HepG2 (cell line): ENCODE results near the gene QPCT. TPM values are rescaled to one million over a fixed set of nuclear protein-coding genes. Genes with fewer than 3 reads are reported as not detected.
A peak's percentile ranks its signal among the peaks of the same experiment; 100 is the strongest.

Experiments
- ATAC-seq: fragments of 200-7000 bp; cut with Tn5 transposase; 3 replicates; pipeline ENCODE4 v1.9.1; 2020; ENCODE audit warnings: mild to moderate bottlenecking, moderate library complexity
- BruUV-seq: library from RNA; stranded (reverse); fragments of 400-500 nt; replicated peaks from 2 replicates; lab custom pipeline; 2021; lab: Mats Ljungman, UMichigan
- CTCF ChIA-PET: fragments of 300-600 bp; formaldehyde crosslinking; extraction: SDS; loops from one replicate; lab custom pipeline; 2021; ENCODE audit warnings: low total read pairs, inconsistent platforms, low intra/inter-chr PET ratio; lab: Yijun Ruan, JAX
- POLR2A ChIA-PET: fragments of 350-600 bp; sonication (Branson Sonifier 250); formaldehyde crosslinking; loops from one replicate; lab custom pipeline; 2020; ENCODE audit warnings: antibody characterized with exemption, inconsistent platforms; lab: Yijun Ruan, JAX
- DNase-seq: peaks from one replicate; pipeline ENCODE4 v3.0.0-alpha.2; 2015; ENCODE audit warnings: low spot score
- FAIRE-seq: peaks from 3 replicates; lab custom pipeline; 2011; peaks lifted over from hg19 to GRCh38; lab: Jason Lieb, UNC
- H2AFZ ChIP-seq: one replicate; pipeline ENCODE4 v1.6.1; 2011; ENCODE audit warnings: low read length, inconsistent platforms
- H3K27ac ChIP-seq: fragments of 300-600 bp; 3 replicates; pipeline ENCODE4 v1.8.0; 2011; ENCODE audit warnings: mixed run types, mild to moderate bottlenecking, mixed read lengths, low read length, inconsistent platforms; ENCODE audit not compliant: insufficient read depth; ENCODE audit errors: extremely low read length
- H3K27me3 ChIP-seq, 2 experiments: fragments of 200-600 bp in 1 of 2; 2 replicates in 1 of 2; 3 replicates in 1 of 2; pipeline versions ENCODE4 v1.6.0 to v1.8.0; 2011; ENCODE audit warnings: low read length in 2 of 2, mild to moderate bottlenecking in 2 of 2, moderate library complexity in 2 of 2, inconsistent platforms in 1 of 2; ENCODE audit not compliant: insufficient read depth in 2 of 2, control insufficient read depth in 1 of 2
- H3K36me3 ChIP-seq, 2 experiments: fragments of 200-600 bp in 1 of 2; replicated peaks in 1 of 2; 2 replicates in 1 of 2; 3 replicates in 1 of 2; pipeline versions ENCODE4 v1.5.1 to v1.8.0; 2011; ENCODE audit warnings: low read length in 2 of 2, inconsistent platforms in 1 of 2; ENCODE audit not compliant: insufficient read depth in 2 of 2, control insufficient read depth in 1 of 2
- H3K4me1 ChIP-seq: 2 replicates; pipeline ENCODE4 v1.5.1; 2012; ENCODE audit warnings: low read length, inconsistent platforms; ENCODE audit not compliant: insufficient read depth
- H3K4me2 ChIP-seq: 2 replicates; pipeline ENCODE4 v1.6.0; 2011; ENCODE audit warnings: low read depth, low read length, inconsistent platforms
- H3K4me3 ChIP-seq, 3 experiments: fragments of 200-600 bp in 1 of 3; sonication (generic), shearing (Covaris generic) in 1 of 3; replicated peaks in 1 of 3; 2 replicates each; pipeline ENCODE4 v1.5.1; 2011 to 2016; ENCODE audit warnings: low read length in 3 of 3, inconsistent platforms in 2 of 3, low read depth in 2 of 3, mild to moderate bottlenecking in 2 of 3, control low read depth in 1 of 3, mixed read lengths in 1 of 3; ENCODE audit not compliant: insufficient read depth in 1 of 3
- H3K79me2 ChIP-seq: one replicate; pipeline ENCODE4 v1.6.1; 2011; ENCODE audit warnings: low read length, inconsistent platforms; ENCODE audit not compliant: insufficient read depth
- H3K9ac ChIP-seq: 2 replicates; pipeline ENCODE4 v1.6.0; 2011; ENCODE audit warnings: mild to moderate bottlenecking, low read depth, low read length, inconsistent platforms; ENCODE audit not compliant: insufficient read depth
- H3K9me3 ChIP-seq: 2 replicates; pipeline ENCODE4 v1.5.1; 2012; ENCODE audit warnings: mild to moderate bottlenecking, low read length
- H4K20me1 ChIP-seq: 2 replicates; pipeline ENCODE4 v1.6.0; 2011; ENCODE audit warnings: inconsistent platforms, mild to moderate bottlenecking, low read length, moderate library complexity; ENCODE audit not compliant: insufficient read depth
- AGO2 ChIP-seq: fragments of 200-400 bp; formaldehyde crosslinking; optimal IDR thresholded peaks from 2 replicates; pipeline ENCODE3; 2017; ENCODE audit warnings: mild to moderate bottlenecking, low read depth, low read length, moderate library complexity
- GATAD1 ChIP-seq: IDR thresholded peaks from 2 replicates; pipeline ENCODE4 v1.6.1; 2016; ENCODE audit warnings: missing genetic modification reagents, missing compliant biosample characterization
- HNRNPL ChIP-seq: fragments of 200-400 bp; formaldehyde crosslinking; IDR thresholded peaks from 2 replicates; pipeline ENCODE4 v1.6.1; 2017; ENCODE audit warnings: mild to moderate bottlenecking, low read depth, low read length
- JUNB ChIP-seq: sonication (generic); formaldehyde crosslinking; IDR thresholded peaks from 2 replicates; pipeline ENCODE4 v1.8.0; 2022; ENCODE audit warnings: missing genetic modification reagents, mild to moderate bottlenecking, borderline replicate concordance
- PRDM10 ChIP-seq: sonication (generic); formaldehyde crosslinking; IDR thresholded peaks from 2 replicates; pipeline ENCODE4 v1.4.0; 2020; ENCODE audit warnings: low read depth, missing genetic modification reagents
- SOX6 ChIP-seq, 2 experiments: fragments of 450-650 bp in 1 of 2; sonication (generic) in 1 of 2; formaldehyde crosslinking in 1 of 2; IDR thresholded peaks; 2 replicates each; pipeline versions ENCODE4 v1.4.0 to v1.6.1; 2017 to 2020; ENCODE audit warnings: antibody characterized with exemption in 1 of 2, mild to moderate bottlenecking in 1 of 2, missing genetic modification reagents in 1 of 2
- ZNF350 ChIP-seq: sonication (generic); formaldehyde crosslinking; IDR thresholded peaks from 2 replicates; pipeline ENCODE4 v1.4.0; 2020; ENCODE audit warnings: mild to moderate bottlenecking, low read depth, missing genetic modification reagents, borderline replicate concordance
- ZNF570 ChIP-seq: sonication (generic); formaldehyde crosslinking; IDR thresholded peaks from 2 replicates; pipeline ENCODE4 v1.4.0; 2020; ENCODE audit warnings: mild to moderate bottlenecking, missing genetic modification reagents, borderline replicate concordance
- ZNF652 ChIP-seq: IDR thresholded peaks from 2 replicates; pipeline ENCODE4 v1.6.1; 2016; ENCODE audit warnings: low read depth, borderline replicate concordance
- WGBS: methylation state at CpG from one replicate; pipeline ENCODE4 v1.1.6; 2017; ENCODE audit warnings: low lambda C conversion rate; 5-methylcytosine and 5-hydroxymethylcytosine counted together
- in situ Hi-C: cut with HindIII; loops from 2 replicates; pipeline ENCODE4 v1.10.0; 2017; ENCODE audit warnings: low pct_unique_long_range_greater_than_20kb; ENCODE audit not compliant: extremely low pct_ligation_motif_present
- intact Hi-C: fragments of 100-400 bp; cut with micrococcal nuclease; formaldehyde crosslinking; loops from one replicate; pipeline ENCODE4 v1.10.0; 2022; ENCODE audit not compliant: unreplicated experiment
- polyA plus RNA-seq, 8 experiments: library from polyadenylated mRNA; depleted of rRNA in 3 of 8; stranded (reverse) in 7 of 8; unstranded in 1 of 8; fragments of >200 nt; fragmentation: Illumina TruSeq in 4 of 8; extraction: Trizol in 4 of 8; gene quantifications; 2 replicates each; pipeline versions ENCODE4 v1.2.1 to v1.2.3, GENCODE V29; 2011 to 2016; ENCODE audit warnings: low read depth in 4 of 8, missing spikeins in 1 of 8, mixed read lengths in 1 of 8; ENCODE audit not compliant: insufficient read depth in 1 of 8
- total RNA-seq, 5 experiments: library from RNA; depleted of rRNA; stranded (reverse); fragments of >200 nt; fragmentation: Illumina TruSeq; extraction: Trizol; gene quantifications; 2 replicates each; pipeline ENCODE4 v1.2.3, GENCODE V29; 2016; ENCODE audit warnings: low read depth in 1 of 5
- TF ChIP-seq, protein P1 (sequence below): sonication (generic); formaldehyde crosslinking; IDR thresholded peaks from 2 replicates; pipeline ENCODE4 v1.4.0; 2020; ENCODE audit warnings: missing genetic modification reagents; ENCODE audit errors: not compliant biosample characterization
- TF ChIP-seq, protein P2 (sequence below): sonication (generic); formaldehyde crosslinking; IDR thresholded peaks from 2 replicates; pipeline ENCODE4 v1.5.0; 2020; ENCODE audit warnings: missing genetic modification reagents
- TF ChIP-seq, protein P3 (sequence below): IDR thresholded peaks from 2 replicates; pipeline ENCODE4 v1.6.1; 2016

Gene QPCT
- total and polyA plus RNA-seq, 2 of the 13 experiments (the other 11 are each of a cell fraction or from before 2014, with no cell fraction given) = 0.77 to 1.2 TPM

DNA sequence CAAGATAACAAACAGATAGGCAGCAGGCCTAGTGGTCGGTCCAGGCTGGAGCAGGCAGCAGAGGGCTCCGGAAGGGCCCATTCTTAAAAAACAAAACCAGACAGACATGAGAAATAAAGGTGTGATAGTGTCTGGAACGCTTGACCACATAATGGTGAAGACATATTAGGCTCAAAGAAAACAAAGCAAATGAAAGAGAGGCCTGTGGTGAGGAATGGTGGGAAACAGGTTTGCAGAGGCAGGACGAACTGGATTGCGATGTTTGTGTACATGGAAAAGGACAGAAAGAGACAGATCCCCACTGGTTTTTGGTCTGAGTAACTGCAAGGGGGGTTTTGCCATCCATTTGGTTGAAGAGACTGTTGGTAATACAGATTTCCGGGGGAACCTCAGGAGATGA is 19.9 kb downstream of the QPCT start:
- ATAC-seq (no peak), FAIRE-seq (no peak), DNase-seq (no peak)
- Histone ChIP-seq H3K9ac (no peak overlapping the region), H3K9me3 (no peaks in the 10 kb centered on the region), H3K4me3 (no peak overlapping the region), H3K4me1 (no peaks in the 10 kb centered on the region), H3K36me3 (no peaks in the 10 kb centered on the region), H3K27me3 (peaks cover 0 to 4% of the 10 kb centered on the region in 2 experiments; a peak in 3 of 5 replicates), H3K27ac (no peak overlapping the region), H3K79me2 (no peaks in the 10 kb centered on the region), H2AFZ (peak overlapping the region; percentile 4), H3K4me2 (no peak overlapping the region), H4K20me1 (no peaks in the 10 kb centered on the region)
- ChIA-PET POLR2A (no interaction called here), CTCF (no interaction called here)
- in situ Hi-C loops = no loop called here
- 59% methylated on average over 6 of the region's 6 CpGs for WGBS
- TF ChIP-seq, protein P1, sequence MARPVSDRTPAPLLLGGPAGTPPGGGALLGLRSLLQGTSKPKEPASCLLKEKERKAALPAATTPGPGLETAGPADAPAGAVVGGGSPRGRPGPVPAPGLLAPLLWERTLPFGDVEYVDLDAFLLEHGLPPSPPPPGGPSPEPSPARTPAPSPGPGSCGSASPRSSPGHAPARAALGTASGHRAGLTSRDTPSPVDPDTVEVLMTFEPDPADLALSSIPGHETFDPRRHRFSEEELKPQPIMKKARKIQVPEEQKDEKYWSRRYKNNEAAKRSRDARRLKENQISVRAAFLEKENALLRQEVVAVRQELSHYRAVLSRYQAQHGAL (CRISPR knock-in tag) = no peak
- TF ChIP-seq AGO2 (no peak), HNRNPL (no peak), ZNF350 (CRISPR knock-in tag) (no peak), GATAD1 (CRISPR knock-in tag) (no peak), JUNB (CRISPR knock-in tag) (no peak), PRDM10 (CRISPR knock-in tag) (no peak), ZNF570 (CRISPR knock-in tag) (no peak), ZNF652 (CRISPR knock-in tag) (no peak), SOX6 (IDR thresholded peaks at IDR 0.05) (no peak), SOX6 (CRISPR knock-in tag; IDR thresholded peaks at IDR 0.05) (no peak)
- TF ChIP-seq, protein P2, sequence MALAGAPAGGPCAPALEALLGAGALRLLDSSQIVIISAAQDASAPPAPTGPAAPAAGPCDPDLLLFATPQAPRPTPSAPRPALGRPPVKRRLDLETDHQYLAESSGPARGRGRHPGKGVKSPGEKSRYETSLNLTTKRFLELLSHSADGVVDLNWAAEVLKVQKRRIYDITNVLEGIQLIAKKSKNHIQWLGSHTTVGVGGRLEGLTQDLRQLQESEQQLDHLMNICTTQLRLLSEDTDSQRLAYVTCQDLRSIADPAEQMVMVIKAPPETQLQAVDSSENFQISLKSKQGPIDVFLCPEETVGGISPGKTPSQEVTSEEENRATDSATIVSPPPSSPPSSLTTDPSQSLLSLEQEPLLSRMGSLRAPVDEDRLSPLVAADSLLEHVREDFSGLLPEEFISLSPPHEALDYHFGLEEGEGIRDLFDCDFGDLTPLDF (CRISPR knock-in tag) = no peak
- TF ChIP-seq, protein P3, sequence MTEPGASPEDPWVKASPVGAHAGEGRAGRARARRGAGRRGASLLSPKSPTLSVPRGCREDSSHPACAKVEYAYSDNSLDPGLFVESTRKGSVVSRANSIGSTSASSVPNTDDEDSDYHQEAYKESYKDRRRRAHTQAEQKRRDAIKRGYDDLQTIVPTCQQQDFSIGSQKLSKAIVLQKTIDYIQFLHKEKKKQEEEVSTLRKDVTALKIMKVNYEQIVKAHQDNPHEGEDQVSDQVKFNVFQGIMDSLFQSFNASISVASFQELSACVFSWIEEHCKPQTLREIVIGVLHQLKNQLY (CRISPR knock-in tag) = no peak
- intact Hi-C loops = no loop called here
- no TSS peak for BruUV-seq
